GM12878 (cell line): Measurements from ENCODE around the gene ZFP91. TPM values are rescaled to one million over a fixed set of nuclear protein-coding genes. Genes with fewer than 3 reads are reported as not detected.

Experiments used
- ATAC-seq: fragments of 200-7000 bp; cut with Tn5 transposase; 3 replicates; pipeline ENCODE4 v1.9.1; 2020; ENCODE audit warnings: mild to moderate bottlenecking, moderate library complexity
- BruUV-seq: library from RNA; stranded (reverse); fragments of 400-500 nt; replicated peaks from 2 replicates; lab custom pipeline; 2021; lab: Mats Ljungman, UMichigan
- CTCF ChIA-PET: fragments of 300-600 bp; sonication (Branson Sonifier 250); formaldehyde crosslinking; extraction: SDS; loops from one replicate; lab custom pipeline; 2021; ENCODE audit warnings: inconsistent platforms; lab: Yijun Ruan, JAX
- POLR2A ChIA-PET: fragments of 350-600 bp; formaldehyde crosslinking; extraction: SDS; loops from one replicate; lab custom pipeline; 2021; ENCODE audit warnings: inconsistent platforms; lab: Charles Lee
- RAD21 ChIA-PET: fragments of 300-600 bp; sonication (Branson Sonifier 250); formaldehyde crosslinking; loops from one replicate; lab custom pipeline; 2023; ENCODE audit warnings: antibody characterized with exemption; ENCODE audit not compliant: unreplicated experiment; lab: Charles Lee
- SMC1A ChIA-PET: fragments of 300-600 bp; sonication (Branson Sonifier 250); formaldehyde crosslinking; loops from one replicate; lab custom pipeline; 2023; ENCODE audit not compliant: unreplicated experiment, uncharacterized antibody; lab: Charles Lee
- DNase-seq: peaks from one replicate; pipeline ENCODE4 v3.0.0-alpha.2; 2011; ENCODE audit warnings: low read depth, low spot score
- FAIRE-seq: peaks from 3 replicates; lab custom pipeline; 2011; peaks lifted over from hg19 to GRCh38; lab: Jason Lieb, UNC
- H2AFZ ChIP-seq: 2 replicates; pipeline ENCODE4 v1.6.0; 2011; ENCODE audit warnings: low read depth, low read length, control low read depth; ENCODE audit not compliant: control insufficient read depth
- H3K27ac ChIP-seq: 2 replicates; pipeline ENCODE4 v1.5.1; 2011; ENCODE audit warnings: control low read depth; ENCODE audit not compliant: control insufficient read depth, insufficient read depth
- H3K27me3 ChIP-seq, 2 experiments: replicated peaks in 1 of 2; 2 replicates each; pipeline versions ENCODE4 v1.6.0 to v1.6.1; 2011; ENCODE audit warnings: low read length in 1 of 2; ENCODE audit not compliant: control insufficient read depth in 2 of 2, insufficient read depth in 2 of 2
- H3K36me3 ChIP-seq, 2 experiments: 2 replicates each; pipeline ENCODE4 v1.5.1; 2011; ENCODE audit warnings: low read length in 1 of 2; ENCODE audit not compliant: control insufficient read depth in 2 of 2, insufficient read depth in 2 of 2
- H3K4me1 ChIP-seq: 2 replicates; pipeline ENCODE4 v1.6.1; 2011; ENCODE audit warnings: mild to moderate bottlenecking, low read length, moderate library complexity, mixed read lengths; ENCODE audit not compliant: control insufficient read depth, insufficient read depth
- H3K4me2 ChIP-seq: 2 replicates; pipeline ENCODE4 v1.6.0; 2011; ENCODE audit warnings: control low read depth; ENCODE audit not compliant: control insufficient read depth, insufficient read depth
- H3K4me3 ChIP-seq: fragments of 200-600 bp; sonication (generic); 2 replicates; pipeline ENCODE4 v1.5.1; 2016
- H3K79me2 ChIP-seq: 2 replicates; pipeline ENCODE4 v1.6.0; 2011; ENCODE audit warnings: low read length; ENCODE audit not compliant: control insufficient read depth, insufficient read depth
- H3K9ac ChIP-seq: 2 replicates; pipeline ENCODE4 v1.8.0; 2011; ENCODE audit warnings: low read length, control low read depth, mixed read lengths; ENCODE audit not compliant: control insufficient read depth, insufficient read depth
- H3K9me3 ChIP-seq: replicated peaks from 3 replicates; pipeline ENCODE4 v1.5.1; 2011; ENCODE audit warnings: mild to moderate bottlenecking, low read length; ENCODE audit not compliant: control insufficient read depth, insufficient read depth
- H4K20me1 ChIP-seq: 2 replicates; pipeline ENCODE4 v1.6.0; 2011; ENCODE audit not compliant: control insufficient read depth, insufficient read depth
- BCLAF1 ChIP-seq: fragments of 450-650 bp; IDR thresholded peaks from 2 replicates; pipeline ENCODE4 v1.6.1; 2017; ENCODE audit warnings: antibody characterized with exemption, mild to moderate bottlenecking, moderate library complexity
- CHD1 ChIP-seq: IDR thresholded peaks from 2 replicates; pipeline ENCODE4 v1.6.1; 2012; ENCODE audit warnings: low read depth, low read length, improper control_type of control experiment
- CREM ChIP-seq: IDR thresholded peaks from 2 replicates; pipeline ENCODE4 v1.6.1; 2014; ENCODE audit warnings: antibody characterized with exemption, low read depth
- EP300 ChIP-seq, 2 experiments: fragments of 150-350 bp in 1 of 2; IDR thresholded peaks; 2 replicates each; pipeline ENCODE4 v1.6.1; 2011 to 2012; ENCODE audit warnings: low read depth in 2 of 2, low read length in 2 of 2, borderline replicate concordance in 1 of 2, improper control_type of control experiment in 1 of 2, inconsistent platforms in 1 of 2; ENCODE audit not compliant: control insufficient read depth in 1 of 2
- IRF3 ChIP-seq: fragments of 450-650 bp; IDR thresholded peaks from 2 replicates; pipeline ENCODE4 v1.6.1; 2014; ENCODE audit warnings: mild to moderate bottlenecking
- JUND ChIP-seq: IDR thresholded peaks from 2 replicates; pipeline ENCODE4 v1.6.1; 2012; ENCODE audit warnings: low read depth, mild to moderate bottlenecking, low read length, improper control_type of control experiment, moderate library complexity
- KLF5 ChIP-seq: fragments of 450-650 bp; IDR thresholded peaks from 2 replicates; pipeline ENCODE4 v1.6.1; 2014; ENCODE audit warnings: mild to moderate bottlenecking; ENCODE audit not compliant: partially characterized antibody
- MAX ChIP-seq: IDR thresholded peaks from 2 replicates; pipeline ENCODE4 v1.6.1; 2012; ENCODE audit warnings: low read depth, low read length, improper control_type of control experiment
- MEF2B ChIP-seq: fragments of 450-650 bp; IDR thresholded peaks from 2 replicates; pipeline ENCODE4 v1.6.1; 2018; ENCODE audit warnings: mild to moderate bottlenecking, moderate library complexity; ENCODE audit not compliant: partially characterized antibody, poor library complexity, severe bottlenecking
- NRF1 ChIP-seq: conservative IDR thresholded peaks from 2 replicates; pipeline ENCODE4 v1.6.1; 2011; ENCODE audit warnings: mild to moderate bottlenecking, low read depth, low read length, improper control_type of control experiment
- PKNOX1 ChIP-seq: fragments of 450-650 bp; IDR thresholded peaks from 2 replicates; pipeline ENCODE4 v1.6.1; 2016; ENCODE audit warnings: mild to moderate bottlenecking
- POLR2AphosphoS5 ChIP-seq: IDR thresholded peaks from 2 replicates; pipeline ENCODE4 v1.6.1; 2011; ENCODE audit warnings: mild to moderate bottlenecking, low read length, inconsistent platforms
- SIN3A ChIP-seq: IDR thresholded peaks from 2 replicates; pipeline ENCODE4 v1.6.1; 2012; ENCODE audit warnings: low read depth, low read length, improper control_type of control experiment
- SMAD1 ChIP-seq: fragments of 450-650 bp; IDR thresholded peaks from 2 replicates; pipeline ENCODE4 v1.6.1; 2018; ENCODE audit warnings: mild to moderate bottlenecking, low read depth; ENCODE audit not compliant: partially characterized antibody
- SREBF1 ChIP-seq: IDR thresholded peaks from 2 replicates; pipeline ENCODE4 v1.6.1; 2012; ENCODE audit warnings: mild to moderate bottlenecking, low read length
- TCF7 ChIP-seq: IDR thresholded peaks from 2 replicates; pipeline ENCODE4 v1.6.1; 2014; ENCODE audit warnings: antibody characterized with exemption, borderline replicate concordance
- WGBS: methylation state at CpG from one replicate; pipeline ENCODE4 v1.1.6; 2016; ENCODE audit warnings: low lambda C conversion rate; ENCODE audit not compliant: insufficient replicate concordance, insufficient coverage; ENCODE audit errors: missing lambda C conversion rate; 5-methylcytosine and 5-hydroxymethylcytosine counted together
- in situ Hi-C: fragments of 300-500 bp; cut with MboI; formaldehyde crosslinking; loops from 9 replicates; pipeline ENCODE4 v1.14.3; 2018; ENCODE audit warnings: mixed read lengths
- intact Hi-C: fragments of 100-400 bp; cut with micrococcal nuclease; formaldehyde crosslinking; loops from one replicate; pipeline ENCODE4 v1.14.2; 2022; ENCODE audit not compliant: unreplicated experiment
- polyA plus RNA-seq, 11 experiments: library from polyadenylated mRNA; depleted of rRNA in 4 of 11; unstranded in 6 of 11; stranded (reverse) in 5 of 11; fragments of >200 nt; fragmentation: Nextera tagmentation in 4 of 11; fragmentation: Illumina TruSeq in 1 of 11; extraction: Ambion mirVana in 4 of 11; extraction: Trizol in 1 of 11; gene quantifications; 1 replicate in 1 of 11; 2 replicates in 10 of 11; pipeline versions ENCODE4 v1.2.1 to v1.2.3, GENCODE V29; 2011 to 2016; ENCODE audit warnings: inconsistent platforms in 2 of 11, missing spikeins in 2 of 11, low read depth in 1 of 11
- total RNA-seq, 4 experiments: library from RNA; depleted of rRNA in 3 of 4; stranded (reverse); fragments of >200 nt in 3 of 4; fragmentation: Illumina TruSeq in 1 of 4; extraction: Trizol in 1 of 4; gene quantifications; 2 replicates each; pipeline versions ENCODE4 v1.2.1 to v1.2.3, GENCODE V29; 2013 to 2021

ZFP91 gene
- total and polyA plus RNA-seq, 10 of the 15 experiments (the other 5 are each of a cell fraction or from before 2014, with no cell fraction given), result 12.9 to 54.1 (median 31.7) TPM

- peak overlapping the region; percentile 48 for H2AFZ ChIP-seq
- peaks cover 81% of the 10 kb centered on the region for H3K79me2 ChIP-seq
- ATAC-seq (peak; percentile 52), DNase-seq (no peak), FAIRE-seq (peak; percentile 31)
- WGBS, result under 1% methylated on average over 43 of the region's 78 CpGs
- RAD21 ChIA-PET, result no interaction called here
- intact Hi-C loops (loop anchor here (2.0 to 10.0 kb wide), 9 partner anchors 67 to 975 kb away; partner anchors contain the start of genes FAM111A, FAM111B and MPEG1), in situ Hi-C loops (loop anchor here (5.0 to 25.0 kb wide), 5 partner anchors 525 to 1242 kb away; partner anchors contain the start of genes FAM111B, P2RX3, PATL1 and SSRP1)
- H3K36me3 ChIP-seq, result no peaks in the 10 kb centered on the region; a peak in 1 of 4 replicates
- BruUV-seq, result no TSS peak
- no peaks in the 10 kb centered on the region for H3K27me3 ChIP-seq
- peak overlapping the region; percentile 97 for H3K9ac ChIP-seq
- H3K4me3 ChIP-seq, result peak overlapping the region; percentile 82
- no peaks in the 10 kb centered on the region for H4K20me1 ChIP-seq
- CTCF ChIA-PET, result interaction anchor here (1.0 to 10.4 kb wide), 5 partner anchors 11 to 68 kb away, joined by 3 to 110 read pairs (median 4); no protein-coding TSS in a partner anchor
- H3K4me2 ChIP-seq, result peak overlapping the region; percentile 24
- H3K4me1 ChIP-seq, result peaks cover 12% of the 10 kb centered on the region
- H3K9me3 ChIP-seq, result no peaks in the 10 kb centered on the region
- peak overlapping the region; percentile 98 for H3K27ac ChIP-seq
- POLR2A ChIA-PET, result interaction anchor here (0.6 kb wide), 1 partner anchor 9 kb away, joined by 3 read pairs; no protein-coding TSS in a partner anchor
- SMC1A ChIA-PET, result interaction anchor here (0.6 to 2.4 kb wide), 4 partner anchors 9 to 50 kb away, joined by 3 to 8 read pairs (median 5); no protein-coding TSS in a partner anchor
- no peak for TF ChIP-seq SMAD1
- TF ChIP-seq JUND, result no peak
- peak in 1 of 2 experiments; percentile 55; a peak in 1 of 4 replicates for TF ChIP-seq EP300 (IDR thresholded peaks at IDR 0.05; ENCODE audit: borderline replicate concordance in 1 of 2, control insufficient read depth in 1 of 2, low read depth in 2 of 2, low read length in 2 of 2)
- peak; percentile 98 for TF ChIP-seq POLR2AphosphoS5
- TF ChIP-seq MAX, result peak; percentile 99
- TF ChIP-seq KLF5, result peak; percentile 82
- no peak for TF ChIP-seq SREBF1
- peak; percentile 9; the same call in 1 of the 2 replicates for TF ChIP-seq IRF3
- peak; percentile 44; the same call in 1 of the 2 replicates for TF ChIP-seq PKNOX1
- peak; percentile 84 for TF ChIP-seq CREM
- TF ChIP-seq BCLAF1, result no peak
- TF ChIP-seq TCF7, result no peak
- TF ChIP-seq SIN3A, result peak; percentile 95
- TF ChIP-seq CHD1, result 0 out of 2 replicates have a peak, but pooled peaks have one; percentile 59
- peak; percentile 69 for TF ChIP-seq MEF2B
- TF ChIP-seq NRF1, result no peak
Observed at GRCh38 chr11:58579192-58580129, 598 bp downstream of the ZFP91 start.
